MM.1S (cell line): ENCODE data around the gene CYP2S1.

Source experiments
- DNase-seq: peaks from one replicate; pipeline ENCODE4 v3.0.0-alpha.2; 2015
- H2AFZ ChIP-seq: fragments of 300-600 bp; sonication (generic); 2 replicates; pipeline ENCODE4 v1.6.0; 2016; ENCODE audit warnings: antibody characterized with exemption, low read length
- H3F3A ChIP-seq: fragments of 300-600 bp; sonication (generic); 2 replicates; pipeline ENCODE4 v1.6.1; 2016; ENCODE audit warnings: mild to moderate bottlenecking, antibody characterized with exemption, low read length, moderate library complexity, mixed read lengths; ENCODE audit not compliant: insufficient read depth
- H3K27ac ChIP-seq: fragments of 300-600 bp; sonication (generic); 2 replicates; pipeline ENCODE4 v1.5.1; 2016; ENCODE audit warnings: mild to moderate bottlenecking, low read length
- H3K27me3 ChIP-seq: fragments of 300-600 bp; sonication (generic); replicated peaks from 2 replicates; pipeline ENCODE4 v1.6.0; 2016; ENCODE audit warnings: low read length; ENCODE audit not compliant: insufficient read depth
- H3K36me3 ChIP-seq: fragments of 300-600 bp; sonication (generic); replicated peaks from 2 replicates; pipeline ENCODE4 v1.6.1; 2016; ENCODE audit warnings: mild to moderate bottlenecking, low read length, mixed read lengths; ENCODE audit not compliant: insufficient read depth
- H3K4me1 ChIP-seq: fragments of 300-600 bp; sonication (generic); 2 replicates; pipeline ENCODE4 v1.6.1; 2016; ENCODE audit warnings: low read length, mixed read lengths
- H3K4me2 ChIP-seq: fragments of 300-600 bp; sonication (generic); 2 replicates; pipeline ENCODE4 v1.6.0; 2016; ENCODE audit warnings: low read depth, low read length
- H3K4me3 ChIP-seq: fragments of 300-600 bp; sonication (generic); 2 replicates; pipeline ENCODE4 v1.5.1; 2016; ENCODE audit warnings: low read length, mixed read lengths
- H3K79me2 ChIP-seq: fragments of 300-600 bp; sonication (generic); 2 replicates; pipeline ENCODE4 v1.6.1; 2016; ENCODE audit warnings: mixed run types, low read length, mixed read lengths
- H3K9ac ChIP-seq: fragments of 300-600 bp; sonication (generic); 2 replicates; pipeline ENCODE4 v1.6.1; 2016; ENCODE audit warnings: low read length, mixed read lengths
- H3K9me2 ChIP-seq: fragments of 300-600 bp; sonication (generic); replicated peaks from 2 replicates; pipeline ENCODE4 v1.6.1; 2016; ENCODE audit warnings: mild to moderate bottlenecking, low read length, mixed read lengths; ENCODE audit not compliant: insufficient read depth
- H3K9me3 ChIP-seq: fragments of 300-600 bp; sonication (generic); replicated peaks from 2 replicates; pipeline ENCODE4 v1.6.1; 2016; ENCODE audit warnings: mild to moderate bottlenecking, low read length, mixed read lengths; ENCODE audit not compliant: insufficient read depth
- H4K20me1 ChIP-seq: fragments of 300-600 bp; sonication (generic); 2 replicates; pipeline ENCODE4 v1.6.1; 2016; ENCODE audit warnings: mild to moderate bottlenecking, low read length, moderate library complexity, mixed read lengths; ENCODE audit not compliant: insufficient read depth
- CTCF ChIP-seq: fragments of 300-600 bp; sonication (generic); IDR thresholded peaks from 2 replicates; pipeline ENCODE4 v1.5.1; 2016; ENCODE audit warnings: antibody characterized with exemption, low read length, mixed read lengths
- EZH2 ChIP-seq: fragments of 300-600 bp; sonication (generic); optimal IDR thresholded peaks from 2 replicates; pipeline ENCODE3; 2017; ENCODE audit warnings: low read depth, mild to moderate bottlenecking, antibody characterized with exemption, low read length, mixed read lengths
- EZH2phosphoT487 ChIP-seq: fragments of 300-600 bp; sonication (generic); IDR thresholded peaks from 2 replicates; pipeline ENCODE4 v1.6.1; 2018; ENCODE audit warnings: antibody characterized with exemption, low read length

CYP2S1 gene

DNA sequence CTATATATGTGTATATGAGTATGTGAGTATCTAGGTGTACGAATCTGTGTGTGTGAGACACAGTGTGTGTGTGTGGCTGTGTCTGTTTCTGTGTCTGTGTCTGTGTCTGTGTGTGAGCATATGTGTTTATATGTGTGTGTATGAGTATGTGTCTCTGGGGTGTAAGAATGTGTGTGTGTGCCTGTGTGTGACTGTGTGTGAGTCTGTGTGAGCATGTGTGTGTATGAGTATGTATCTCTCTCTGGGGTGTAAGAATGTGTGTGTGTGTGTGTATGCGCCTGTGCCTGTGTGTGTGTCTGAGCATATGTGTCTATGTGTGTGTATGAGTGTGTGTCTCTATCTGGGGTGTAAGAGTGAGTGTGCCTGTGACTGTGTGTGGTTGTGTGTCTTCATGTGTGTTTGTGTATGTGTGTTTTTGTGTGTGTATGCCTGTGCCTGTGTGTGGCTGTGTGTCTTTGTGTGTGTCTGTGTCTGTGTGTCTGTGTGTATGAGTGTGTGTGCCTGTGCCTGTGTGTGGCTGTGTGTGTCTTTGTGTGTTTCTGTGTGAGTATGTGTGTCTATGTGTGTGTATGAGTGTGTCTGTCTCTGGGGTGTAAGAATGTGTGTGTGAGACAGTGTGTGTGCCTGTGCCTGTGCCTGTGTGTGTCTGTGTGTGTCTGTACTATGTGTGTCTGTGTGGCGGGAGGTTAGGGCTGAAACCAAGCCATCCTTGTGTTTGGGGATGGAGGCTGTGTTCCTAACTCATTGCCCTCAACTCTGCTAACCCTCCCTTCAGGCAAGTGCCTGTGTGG is 37.2 kb downstream of the CYP2S1 start:
- H3K4me2 ChIP-seq, result no peak overlapping the region
- H3K4me1 ChIP-seq, result no peaks in the 10 kb centered on the region
- H3K4me3 ChIP-seq, result no peak overlapping the region
- no peaks in the 10 kb centered on the region for H3K79me2 ChIP-seq
- H3K27me3 ChIP-seq, result peaks cover 55% of the 10 kb centered on the region
- DNase-seq, result no peak
- H3K9me2 ChIP-seq, result no peaks in the 10 kb centered on the region
- H2AFZ ChIP-seq, result no peak overlapping the region
- H3K9ac ChIP-seq, result no peak overlapping the region
- no peaks in the 10 kb centered on the region for H3K36me3 ChIP-seq
- H4K20me1 ChIP-seq, result no peaks in the 10 kb centered on the region
- H3K27ac ChIP-seq, result no peak overlapping the region
- TF ChIP-seq CTCF (no peak), EZH2 (no peak), EZH2phosphoT487 (no peak)
- no peaks in the 10 kb centered on the region for H3K9me3 ChIP-seq
- no peaks in the 10 kb centered on the region for H3F3A ChIP-seq

GRCh38 chr19:41232686-41233085 is 39.7 kb downstream of the CYP2S1 start:
- H3K4me1 ChIP-seq, result no peaks in the 10 kb centered on the region
- no peak overlapping the region for H3K9ac ChIP-seq
- TF ChIP-seq CTCF, result no peak
- TF ChIP-seq EZH2, result no peak
- TF ChIP-seq EZH2phosphoT487, result no peak
- no peaks in the 10 kb centered on the region for H3K9me2 ChIP-seq
- no peak overlapping the region for H3K4me2 ChIP-seq
- DNase-seq, result no peak
- H3K79me2 ChIP-seq, result no peaks in the 10 kb centered on the region
- no peak overlapping the region for H3K4me3 ChIP-seq
- no peak overlapping the region for H3K27ac ChIP-seq
- no peaks in the 10 kb centered on the region for H3F3A ChIP-seq
- H2AFZ ChIP-seq, result no peak overlapping the region
- no peaks in the 10 kb centered on the region for H3K36me3 ChIP-seq
- peaks cover 48% of the 10 kb centered on the region for H3K27me3 ChIP-seq
- no peaks in the 10 kb centered on the region for H3K9me3 ChIP-seq
- no peaks in the 10 kb centered on the region for H4K20me1 ChIP-seq

- no peak overlapping the region for H3K4me2 ChIP-seq
- no peak for DNase-seq
- no peaks in the 10 kb centered on the region for H4K20me1 ChIP-seq
- peaks cover 48% of the 10 kb centered on the region for H3K27me3 ChIP-seq
- H3K79me2 ChIP-seq, result no peaks in the 10 kb centered on the region
- H3K9me3 ChIP-seq, result no peaks in the 10 kb centered on the region
- H3K9ac ChIP-seq, result no peak overlapping the region
- H3K4me3 ChIP-seq, result no peak overlapping the region
- no peaks in the 10 kb centered on the region for H3K4me1 ChIP-seq
- H3K9me2 ChIP-seq, result no peaks in the 10 kb centered on the region
- H3F3A ChIP-seq, result no peaks in the 10 kb centered on the region
- no peak overlapping the region for H2AFZ ChIP-seq
- no peaks in the 10 kb centered on the region for H3K36me3 ChIP-seq
- no peak overlapping the region for H3K27ac ChIP-seq
- TF ChIP-seq CTCF, result no peak
- TF ChIP-seq EZH2phosphoT487, result no peak
- TF ChIP-seq EZH2, result no peak
These were observed 40.8 kb downstream of the CYP2S1 start for GRCh38 chr19:41233748-41234240.
